ENCODE measurements around the gene ZC2HC1B. TPM values are rescaled to one million over a fixed set of nuclear protein-coding genes. Genes with fewer than 3 reads are reported as not detected.
A peak's percentile ranks its signal among the peaks of the same experiment; 100 is the strongest.
"Not testable (repeated sequence)": the region's sequence is repeated elsewhere in the genome, so short reads cannot be mapped to it uniquely, and the experiment has no call there.

Gene ZC2HC1B, protein sequence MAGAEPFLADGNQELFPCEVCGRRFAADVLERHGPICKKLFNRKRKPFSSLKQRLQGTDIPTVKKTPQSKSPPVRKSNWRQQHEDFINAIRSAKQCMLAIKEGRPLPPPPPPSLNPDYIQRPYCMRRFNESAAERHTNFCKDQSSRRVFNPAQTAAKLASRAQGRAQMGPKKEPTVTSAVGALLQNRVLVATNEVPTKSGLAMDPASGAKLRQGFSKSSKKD
- not detected for total RNA-seq
- long read RNA-seq: 0 reads

DNA sequence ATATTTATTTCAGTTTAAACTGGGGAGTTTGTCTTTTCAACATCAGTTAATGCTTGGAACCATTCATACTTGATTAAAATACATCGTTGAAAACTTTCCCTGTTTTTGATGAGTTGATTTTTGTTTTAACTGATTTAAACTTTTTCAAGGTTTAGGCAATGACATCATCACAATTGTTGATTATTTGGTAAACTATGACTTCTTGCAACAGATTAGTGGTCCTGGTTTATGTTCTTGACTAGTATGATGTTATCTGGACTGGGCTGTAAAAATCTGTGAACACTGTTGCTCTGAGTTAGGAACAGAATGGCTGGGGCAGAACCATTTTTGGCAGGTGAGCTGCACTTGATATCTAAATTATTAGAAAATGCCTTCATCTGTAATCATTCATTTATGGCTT, at the start of gene ZC2HC1B:
Gene ZC2HC1B, plus strand, starts transcription at position 241 of the 400 bp plus-strand sequence. Its CDS starts 66 bp downstream, at position 307.
- ATAC-seq (no peak), DNase-seq (no peak)
- intact Hi-C loops (cut with micrococcal nuclease): no loop called here

DNA sequence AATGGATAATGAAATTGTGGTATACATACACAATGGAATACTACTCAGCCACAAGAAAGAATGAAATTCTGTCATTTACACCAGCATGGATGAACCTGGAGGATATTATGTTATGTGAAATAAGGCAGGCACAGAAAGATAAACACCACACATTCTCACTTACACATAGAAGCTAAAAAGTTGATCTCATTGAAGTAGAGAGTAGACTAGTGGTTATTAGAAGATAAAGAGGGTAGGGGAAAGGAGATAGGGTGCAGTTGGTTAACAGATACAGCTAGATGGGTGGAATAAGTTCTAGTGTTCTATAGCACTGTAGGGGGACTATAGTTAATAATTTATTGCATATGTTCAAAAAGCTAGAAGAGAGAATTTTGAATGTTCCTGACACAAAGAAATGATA, 46.7 kb upstream of the ZC2HC1B start:
- no peak for DNase-seq
- ATAC-seq: no peak
- intact Hi-C loops (cut with micrococcal nuclease): no loop called here

DNA sequence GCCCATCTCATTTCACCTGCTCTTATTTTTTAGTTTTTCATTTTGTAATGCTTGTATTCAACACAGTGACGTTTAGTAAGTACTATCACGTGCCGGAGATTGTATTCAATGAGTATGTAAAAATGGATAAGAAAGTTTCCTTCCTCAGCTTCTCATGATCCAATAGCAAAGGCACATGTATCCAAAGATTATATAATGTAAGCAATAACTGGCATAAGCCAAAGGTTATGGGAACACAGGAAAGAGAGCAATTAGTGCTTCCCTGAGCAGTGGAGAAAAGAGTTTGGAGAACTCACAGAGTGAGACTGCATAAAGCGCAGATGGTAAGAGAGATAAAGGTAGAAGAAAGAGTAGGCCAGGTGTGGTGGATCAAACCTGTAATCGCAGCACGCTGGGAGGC, 42.9 kb upstream of the ZC2HC1B start:
- DNase-seq: no peak
- no peak for ATAC-seq
- intact Hi-C loops (cut with micrococcal nuclease): no loop called here

DNA sequence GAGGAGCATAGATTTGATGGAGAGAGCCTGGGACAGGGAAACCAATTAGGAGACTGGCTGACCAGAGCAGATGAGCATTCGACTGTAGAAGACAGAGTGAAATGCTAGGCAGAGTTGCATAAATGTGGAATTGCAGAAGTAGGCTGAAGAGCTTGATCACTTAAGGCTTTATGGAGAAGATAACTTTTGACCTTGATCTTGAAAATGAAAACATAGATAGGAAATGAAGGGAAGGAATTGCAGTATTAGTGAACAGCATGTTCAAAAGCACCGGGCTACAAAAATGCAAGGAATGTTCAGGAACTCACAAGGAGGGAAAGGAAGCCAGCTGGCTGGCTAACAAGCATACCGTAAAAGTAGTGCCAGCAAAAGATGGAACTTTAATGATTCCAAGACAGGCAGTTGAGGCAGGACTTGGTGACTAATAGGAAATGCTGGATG, 41.7 kb upstream of the ZC2HC1B start:
- no peak for ATAC-seq
- intact Hi-C loops (cut with micrococcal nuclease): no loop called here

DNA sequence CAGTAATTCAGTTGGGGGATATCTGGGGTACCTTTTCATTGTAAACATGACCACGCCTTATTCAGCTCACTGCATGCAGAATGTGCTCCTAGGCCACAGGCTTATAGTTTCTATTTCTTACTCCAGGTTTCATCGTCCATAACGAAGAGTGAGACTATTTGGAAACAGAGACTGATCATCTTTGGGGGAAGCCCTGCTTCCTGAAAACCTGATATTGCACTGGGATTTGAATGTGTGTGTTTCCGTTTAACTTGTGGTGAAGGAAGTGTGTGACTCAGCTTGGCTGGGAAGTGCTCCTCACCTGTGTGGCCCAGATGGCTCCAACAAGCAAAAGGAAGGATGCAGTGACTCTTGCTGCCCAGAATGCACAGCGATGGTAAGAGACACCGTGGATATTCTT, 40.7 kb upstream of the ZC2HC1B start:
- no peak for DNase-seq
- intact Hi-C loops (cut with micrococcal nuclease): no loop called here
- no peak for ATAC-seq

More for the DNA sequence above, 41.7 kb upstream of the ZC2HC1B start:
- DNase-seq: no peak

DNA sequence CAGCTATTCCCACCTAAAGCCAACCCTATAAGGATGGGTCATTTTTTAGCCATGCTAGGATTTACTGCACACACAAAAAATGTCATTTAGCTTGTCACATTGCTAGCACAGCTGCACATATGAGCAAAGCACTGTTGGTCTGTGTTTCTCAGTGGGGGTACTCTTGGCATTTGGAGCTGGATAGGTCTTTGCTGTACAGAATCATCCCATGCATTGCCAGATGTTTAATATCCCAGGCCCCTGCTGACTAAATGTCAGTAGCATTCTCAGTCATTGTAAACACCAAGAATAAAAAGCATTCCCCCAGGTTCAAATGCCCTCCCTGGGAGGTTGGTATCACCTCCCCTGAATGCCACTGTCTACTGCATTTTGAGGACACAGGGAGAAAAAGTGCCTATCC, 35.7 kb upstream of the ZC2HC1B start:
- DNase-seq (no peak), ATAC-seq (no peak)
- intact Hi-C loops (cut with micrococcal nuclease): no loop called here

DNA sequence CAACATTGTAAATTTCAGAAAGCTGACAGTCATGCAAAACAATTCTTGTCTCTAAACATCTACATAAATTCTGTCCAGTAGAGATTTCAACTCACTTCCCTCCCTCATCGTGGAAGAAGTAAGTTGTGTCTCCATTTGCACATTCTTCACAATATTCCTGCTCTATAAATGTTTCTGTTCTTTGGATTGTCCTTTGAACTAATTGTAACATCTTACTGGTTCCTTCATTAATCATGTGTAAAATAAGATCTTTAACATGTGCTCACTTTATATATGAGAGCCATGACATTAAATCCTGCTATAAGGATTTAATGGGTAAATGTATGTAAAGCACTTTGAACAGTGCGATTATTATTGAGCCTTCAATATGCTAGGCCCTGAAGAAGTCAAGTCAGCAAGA, 28.1 kb upstream of the ZC2HC1B start:
- DNase-seq (no peak), ATAC-seq (no peak)
- intact Hi-C loops (cut with micrococcal nuclease): no loop called here

DNA sequence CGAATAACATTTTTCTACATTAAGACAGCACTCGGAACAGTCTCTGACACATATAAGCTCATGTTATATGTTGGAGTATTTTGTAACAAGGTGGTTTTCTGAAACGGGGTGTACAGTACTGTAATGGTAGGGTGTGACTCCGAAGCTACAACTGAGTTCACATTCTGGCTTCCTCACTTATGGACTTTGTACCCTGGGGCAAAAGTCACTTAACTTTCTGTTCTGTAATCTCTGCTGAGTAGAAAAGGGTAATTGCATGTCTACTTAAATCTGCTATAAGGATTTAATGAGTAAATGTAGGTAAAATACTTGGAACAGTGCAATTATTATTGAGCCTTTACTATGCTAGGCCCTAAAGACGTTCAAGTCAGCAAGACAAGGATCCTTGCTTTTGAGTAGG, 25.9 kb upstream of the ZC2HC1B start:
- intact Hi-C loops (cut with micrococcal nuclease): no loop called here
- DNase-seq: no peak
- no peak for ATAC-seq

DNA sequence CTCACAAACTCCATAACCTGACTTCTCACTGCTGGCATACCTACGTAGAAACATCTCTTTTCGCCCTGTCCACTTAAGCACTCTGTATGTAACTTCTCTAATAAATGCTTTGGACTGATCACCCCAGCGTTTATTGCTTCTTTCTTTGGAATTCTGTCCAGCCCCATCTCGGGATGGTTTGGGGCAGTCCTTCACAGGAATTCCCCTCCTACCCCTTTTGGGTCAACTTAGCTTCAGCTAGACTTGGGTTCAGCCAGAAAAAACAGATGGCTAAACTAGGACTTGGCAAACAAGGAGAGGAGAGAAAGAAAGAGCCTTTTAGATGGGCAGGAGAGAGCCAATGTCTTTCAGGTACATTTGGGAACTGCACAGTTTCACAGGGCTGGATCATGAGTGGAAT, 25.1 kb upstream of the ZC2HC1B start:
- no peak for DNase-seq
- intact Hi-C loops (cut with micrococcal nuclease): no loop called here
- no peak for ATAC-seq

DNA sequence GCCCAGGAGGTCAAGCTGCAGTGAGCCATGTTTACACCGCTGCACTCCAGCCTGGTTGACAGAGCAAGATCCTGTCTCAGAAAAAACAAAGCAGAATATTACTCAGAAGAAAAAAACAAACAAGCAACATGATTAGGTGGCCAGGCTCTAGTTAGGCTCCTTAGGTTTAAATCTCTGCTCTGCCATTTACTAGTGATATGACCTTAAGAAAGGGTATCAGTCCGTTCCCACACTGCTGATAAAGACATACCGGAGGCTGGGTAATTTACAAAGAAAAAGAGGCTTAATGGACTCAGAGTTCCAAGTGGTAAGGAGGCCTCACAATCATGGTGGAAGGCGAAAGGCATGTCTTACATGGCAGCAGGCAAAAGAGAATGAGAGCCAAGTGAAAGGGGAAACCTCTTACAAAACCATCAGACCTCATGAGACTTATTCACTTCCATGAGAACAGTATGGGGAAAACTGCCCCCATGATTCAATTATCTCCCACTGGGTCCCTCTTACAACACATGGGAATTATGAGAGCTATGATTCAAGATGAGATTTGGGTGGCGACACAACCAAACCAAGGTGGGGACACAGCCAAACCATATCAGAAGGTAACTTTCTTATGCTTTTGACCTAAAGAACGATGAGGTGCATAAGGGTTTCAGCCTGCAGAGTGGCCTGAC, 23.5 kb upstream of the ZC2HC1B start:
- intact Hi-C loops (cut with micrococcal nuclease): no loop called here
- no peak for DNase-seq
- ATAC-seq: no peak

DNA sequence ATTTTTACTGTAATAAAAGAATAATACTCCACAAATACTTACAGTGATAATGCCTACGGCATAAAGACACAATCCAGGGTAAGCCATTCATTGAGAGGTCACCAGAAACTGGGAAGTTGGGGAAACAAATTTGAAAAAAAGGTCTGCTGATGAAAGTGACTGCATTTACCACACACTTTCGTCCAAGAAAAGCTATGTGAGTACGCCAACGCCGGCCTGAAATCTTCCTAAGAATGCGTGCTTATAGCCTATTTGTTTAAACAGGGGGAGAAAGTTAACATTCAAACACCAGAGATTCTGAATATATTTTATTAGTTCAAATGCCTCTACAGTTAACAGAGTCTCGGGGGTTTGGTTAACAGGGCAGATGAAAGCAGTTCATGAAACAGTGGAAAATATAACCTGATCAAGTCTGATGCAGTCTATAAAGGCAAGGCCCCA, 21.8 kb upstream of the ZC2HC1B start:
- intact Hi-C loops (cut with micrococcal nuclease): no loop called here
- ATAC-seq (peak; percentile 55), DNase-seq (no peak)

DNA sequence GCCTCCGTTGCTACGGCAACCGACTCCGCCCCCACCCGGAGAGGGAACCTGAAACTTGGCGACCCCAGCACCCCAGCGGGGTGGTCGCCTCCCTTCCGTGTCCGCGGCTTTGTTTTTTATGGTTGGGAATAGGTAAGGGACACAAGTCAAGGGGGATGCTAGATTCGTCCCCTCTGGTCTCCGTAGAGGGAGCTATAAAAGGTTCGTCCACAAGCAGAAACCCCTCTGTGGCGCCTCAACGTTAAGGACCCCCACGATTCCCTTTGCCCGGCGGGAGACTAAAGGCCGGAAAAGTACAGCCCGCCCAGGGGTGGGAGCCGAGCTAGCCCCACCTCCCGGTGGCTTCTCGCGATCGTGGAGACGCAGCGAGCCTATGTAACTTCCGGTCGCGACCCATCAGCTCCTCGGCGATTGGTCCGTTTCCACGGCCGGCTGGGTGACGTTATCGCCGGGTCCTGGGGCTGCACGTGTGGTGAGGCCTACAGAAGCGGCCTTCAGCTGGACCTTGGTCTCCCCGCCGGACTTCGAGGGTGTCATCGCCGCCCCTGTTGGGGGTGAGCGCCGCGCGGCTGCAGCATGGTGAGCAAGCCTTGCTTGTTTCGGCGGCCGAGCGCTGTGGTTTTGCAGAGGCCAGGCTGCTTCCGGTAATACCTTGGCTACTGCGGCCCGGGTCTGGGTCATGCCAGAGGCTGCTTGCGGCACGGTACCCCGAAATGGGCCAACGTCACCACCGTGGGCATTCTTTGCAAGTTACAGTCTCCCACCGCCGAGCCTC, 21.2 kb upstream of the ZC2HC1B start, which contains the start of gene LTV1:
Gene LTV1, plus strand, starts transcription at position 437 of the 775 bp plus-strand sequence. Its CDS starts 140 bp downstream, at position 577.
- intact Hi-C loops (cut with micrococcal nuclease): no loop called here
- ATAC-seq (peak; percentile 100), DNase-seq (peak; percentile 97)

DNA sequence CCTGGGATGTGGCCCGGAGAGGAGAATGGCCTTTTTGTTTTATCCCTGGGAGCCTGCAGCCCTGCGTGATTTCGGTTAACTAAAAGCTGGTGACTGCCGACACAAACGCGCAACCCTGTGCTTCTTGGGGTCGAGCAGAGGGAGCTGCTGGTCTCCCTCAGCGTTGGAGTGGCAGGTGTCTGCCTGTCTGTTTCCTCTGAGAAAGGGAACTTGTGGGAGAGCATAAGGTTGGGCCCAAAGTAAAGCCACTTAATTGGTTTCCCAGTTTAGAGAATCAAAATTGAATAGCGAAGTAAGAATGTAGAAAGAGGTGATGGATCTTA, 20.6 kb upstream of the ZC2HC1B start:
- ATAC-seq: no peak
- intact Hi-C loops (cut with micrococcal nuclease): no loop called here
- no peak for DNase-seq

DNA sequence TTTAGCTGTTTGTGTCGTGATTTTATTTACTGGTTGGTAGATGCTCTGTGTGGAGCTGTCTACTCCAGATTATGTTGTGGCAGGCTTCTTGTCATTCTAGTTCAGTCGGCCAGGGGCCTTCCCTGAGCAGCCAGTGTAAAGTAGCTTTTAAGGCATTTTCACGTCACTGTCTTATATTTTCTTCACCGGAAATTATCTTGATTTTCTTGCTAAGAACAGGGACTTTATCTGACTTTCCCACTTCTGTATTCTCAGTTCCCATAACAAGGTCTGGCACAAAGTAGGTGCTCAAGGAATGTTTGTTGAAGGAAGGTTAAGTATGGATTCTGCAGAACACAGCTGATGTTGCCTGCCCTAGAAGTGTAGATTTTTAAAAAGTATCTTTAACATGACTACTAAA, 20.3 kb upstream of the ZC2HC1B start:
- ATAC-seq (no peak), DNase-seq (no peak)
- intact Hi-C loops (cut with micrococcal nuclease): no loop called here

DNA sequence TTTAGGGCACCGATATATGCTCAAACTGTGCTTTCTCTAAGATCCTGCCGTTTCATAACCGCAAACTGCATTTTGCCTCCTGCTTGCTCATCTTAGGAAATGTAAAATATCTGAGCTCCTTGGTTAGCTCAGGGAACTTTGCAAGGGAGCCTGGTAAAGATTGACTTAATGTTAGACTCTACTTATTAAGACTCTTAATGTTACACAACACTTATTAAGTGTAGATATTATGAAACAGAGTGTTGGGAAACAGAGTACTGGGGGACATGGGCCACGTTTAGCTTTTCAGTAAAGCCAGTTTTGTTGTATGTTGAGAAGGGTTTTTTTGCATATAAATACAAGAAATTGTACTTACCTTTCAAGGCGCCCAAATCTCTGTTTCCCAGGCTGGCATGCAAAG, 19.2 kb upstream of the ZC2HC1B start:
- intact Hi-C loops (cut with micrococcal nuclease): no loop called here
- no peak for DNase-seq
- ATAC-seq: no peak

DNA sequence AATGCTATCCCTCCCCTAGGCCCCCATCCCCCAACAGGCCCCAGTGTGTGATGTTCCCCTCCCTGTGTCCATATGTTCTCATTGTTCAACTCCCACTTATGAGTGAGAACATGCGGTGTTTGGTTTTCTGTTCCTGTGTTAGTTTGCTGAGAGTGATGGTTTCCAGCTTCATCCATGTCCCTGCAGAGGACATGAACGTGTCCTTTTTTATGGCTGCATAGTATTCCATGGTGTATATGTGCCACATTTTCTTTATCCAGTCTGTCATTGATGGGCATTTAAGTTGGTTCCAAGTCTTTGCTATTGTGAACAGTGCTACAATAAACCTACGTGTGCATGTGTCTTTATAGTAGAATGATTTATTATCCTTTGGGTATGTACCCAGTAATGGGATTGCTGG, 12.6 kb upstream of the ZC2HC1B start:
- ATAC-seq; DNase-seq; intact Hi-C loops (cut with micrococcal nuclease): not testable (repeated sequence)

DNA sequence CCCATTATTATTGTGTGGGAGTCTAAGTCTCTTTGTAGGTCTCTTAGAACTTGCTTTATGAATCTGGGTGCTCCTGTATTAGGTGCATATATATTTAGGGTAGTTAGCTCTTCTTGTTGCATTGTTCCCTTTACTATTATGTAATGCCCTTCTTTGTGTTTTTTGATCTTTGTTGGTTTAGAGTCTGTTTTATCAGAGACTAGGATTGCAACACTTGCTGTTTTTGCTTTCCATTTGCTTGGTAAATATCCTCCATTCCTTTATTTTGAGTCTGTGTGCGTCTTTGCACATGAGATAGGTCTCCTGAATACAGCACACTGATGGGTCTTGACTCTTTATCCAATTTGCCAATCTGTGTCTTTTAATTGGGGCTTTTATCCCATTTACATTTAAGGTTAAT, 9.2 kb upstream of the ZC2HC1B start:
- DNase-seq; intact Hi-C loops (cut with micrococcal nuclease); ATAC-seq: not testable (repeated sequence)

DNA sequence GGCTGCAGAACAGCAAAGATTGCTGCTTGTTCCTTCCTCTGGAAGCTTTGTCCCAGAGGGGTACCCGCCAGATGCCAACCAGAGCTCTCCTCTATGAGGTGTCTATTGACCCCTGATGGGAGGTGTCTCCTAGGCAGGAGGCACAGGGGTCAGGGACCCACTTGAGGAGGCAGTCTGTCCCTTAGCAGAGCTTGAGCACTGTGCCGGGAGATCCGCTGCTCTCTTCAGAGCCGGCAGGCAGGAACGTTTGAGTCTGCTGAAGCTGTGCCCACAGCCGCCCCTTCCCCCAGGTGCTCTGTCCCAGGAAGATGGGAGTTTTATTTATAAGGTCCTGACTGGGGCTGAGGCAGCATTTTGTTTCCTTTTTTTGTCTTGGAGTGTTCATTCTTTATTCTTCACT, 7.5 kb upstream of the ZC2HC1B start:
- DNase-seq; ATAC-seq; intact Hi-C loops (cut with micrococcal nuclease): not testable (repeated sequence)

DNA sequence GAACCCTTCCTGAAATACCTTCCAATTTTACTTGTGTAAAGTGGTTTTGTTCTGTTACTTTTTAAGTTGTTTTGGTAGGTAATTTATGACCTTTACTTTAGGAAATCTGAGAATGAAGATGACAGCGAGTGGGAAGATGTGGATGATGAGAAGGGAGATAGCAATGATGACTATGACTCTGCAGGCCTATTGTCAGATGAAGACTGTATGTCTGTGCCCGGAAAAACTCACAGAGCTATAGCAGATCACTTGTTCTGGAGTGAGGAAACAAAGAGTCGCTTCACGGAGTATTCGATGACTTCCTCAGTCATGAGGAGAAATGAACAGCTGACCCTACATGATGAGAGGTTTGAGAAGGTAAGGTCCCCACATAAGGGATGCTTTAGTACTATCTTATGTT, 6.6 kb upstream of the ZC2HC1B start:
- ATAC-seq (no peak), DNase-seq (no peak)
- intact Hi-C loops (cut with micrococcal nuclease): no loop called here

Measured in left ventricle myocardium superior (tissue), 1 donor.